HepG2 (cell line): ENCODE results near the gene ZBTB8OS. TPM values are rescaled to one million over a fixed set of nuclear protein-coding genes. Genes with fewer than 3 reads are reported as not detected.

Experiments used
- ATF7-NPFF ChIP-seq: sonication (generic); formaldehyde crosslinking; IDR thresholded peaks from 2 replicates; pipeline ENCODE4 v1.8.1; 2023; ENCODE audit warnings: mild to moderate bottlenecking, low read depth, missing genetic modification reagents, moderate library complexity
- MAFF ChIP-seq: IDR thresholded peaks from 2 replicates; pipeline ENCODE4 v1.6.1; 2011; ENCODE audit warnings: low read depth, low read length, improper control_type of control experiment
- MAFG ChIP-seq: sonication (generic); formaldehyde crosslinking; IDR thresholded peaks from 2 replicates; pipeline ENCODE4 v1.5.1; 2020; ENCODE audit warnings: mild to moderate bottlenecking, missing genetic modification reagents
- SPEN ChIP-seq: sonication (generic); formaldehyde crosslinking; IDR thresholded peaks from 2 replicates; pipeline ENCODE4 v1.5.1; 2020; ENCODE audit warnings: low read depth, mild to moderate bottlenecking, missing genetic modification reagents
- TBX2 ChIP-seq: sonication (generic); formaldehyde crosslinking; IDR thresholded peaks from 2 replicates; pipeline ENCODE4 v1.5.0; 2020; ENCODE audit warnings: missing genetic modification reagents, mild to moderate bottlenecking, borderline replicate concordance
- ZFAT ChIP-seq: sonication (generic); formaldehyde crosslinking; conservative IDR thresholded peaks from 2 replicates; pipeline ENCODE4 v1.8.1; 2023; ENCODE audit warnings: missing genetic modification reagents, inconsistent platforms
- ZFYVE20 ChIP-seq: sonication (generic); formaldehyde crosslinking; IDR thresholded peaks from 2 replicates; pipeline ENCODE4 v1.8.0; 2023; ENCODE audit warnings: low read depth, mild to moderate bottlenecking, moderate library complexity, missing genetic modification reagents, borderline replicate concordance
- ZNF12 ChIP-seq: sonication (generic); formaldehyde crosslinking; IDR thresholded peaks from 2 replicates; pipeline ENCODE4 v1.5.0; 2020; ENCODE audit warnings: missing genetic modification reagents
- ZNF382 ChIP-seq: sonication (generic); formaldehyde crosslinking; IDR thresholded peaks from 2 replicates; pipeline ENCODE4 v1.5.0; 2020; ENCODE audit warnings: missing genetic modification reagents, mild to moderate bottlenecking, borderline replicate concordance
- ZNF496 ChIP-seq: sonication (generic); formaldehyde crosslinking; IDR thresholded peaks from 2 replicates; pipeline ENCODE4 v1.8.1; 2023; ENCODE audit warnings: mild to moderate bottlenecking, moderate library complexity, missing genetic modification reagents; ENCODE audit not compliant: insufficient replicate concordance
- ZNF878 ChIP-seq: sonication (generic); formaldehyde crosslinking; IDR thresholded peaks from 2 replicates; pipeline ENCODE4 v1.8.1; 2023; ENCODE audit warnings: mild to moderate bottlenecking, missing genetic modification reagents, moderate library complexity
- polyA plus RNA-seq, 8 experiments: library from polyadenylated mRNA; depleted of rRNA in 3 of 8; stranded (reverse) in 7 of 8; unstranded in 1 of 8; fragments of >200 nt; fragmentation: Illumina TruSeq in 4 of 8; extraction: Trizol in 4 of 8; gene quantifications; 2 replicates each; pipeline versions ENCODE4 v1.2.1 to v1.2.3, GENCODE V29; 2011 to 2016; ENCODE audit warnings: low read depth in 4 of 8, missing spikeins in 1 of 8, mixed read lengths in 1 of 8; ENCODE audit not compliant: insufficient read depth in 1 of 8
- total RNA-seq, 5 experiments: library from RNA; depleted of rRNA; stranded (reverse); fragments of >200 nt; fragmentation: Illumina TruSeq; extraction: Trizol; gene quantifications; 2 replicates each; pipeline ENCODE4 v1.2.3, GENCODE V29; 2016; ENCODE audit warnings: low read depth in 1 of 5
- TF ChIP-seq, protein P1 (sequence below): sonication (generic); formaldehyde crosslinking; IDR thresholded peaks from 2 replicates; pipeline ENCODE4 v1.4.0; 2020; ENCODE audit warnings: missing genetic modification reagents
- TF ChIP-seq, protein P2 (sequence below): IDR thresholded peaks from 2 replicates; pipeline ENCODE4 v1.6.1; 2016
- TF ChIP-seq, protein P3 (sequence below): sonication (generic); formaldehyde crosslinking; IDR thresholded peaks from 2 replicates; pipeline ENCODE4 v1.9.0; 2021; ENCODE audit warnings: missing genetic modification reagents, mild to moderate bottlenecking, borderline replicate concordance
- TF ChIP-seq, protein P4 (sequence below): IDR thresholded peaks from 2 replicates; pipeline ENCODE4 v1.6.1; 2012; ENCODE audit warnings: low read depth, low read length, improper control_type of control experiment
- TF ChIP-seq, protein P5 (sequence below): sonication (generic); formaldehyde crosslinking; IDR thresholded peaks from 2 replicates; pipeline ENCODE4 v1.9.0; 2021; ENCODE audit warnings: missing genetic modification reagents, borderline replicate concordance

Gene ZBTB8OS
- total and polyA plus RNA-seq, 2 of the 13 experiments (the other 11 are each of a cell fraction or from before 2014, with no cell fraction given): 57.7 to 84.8 TPM

DNA sequence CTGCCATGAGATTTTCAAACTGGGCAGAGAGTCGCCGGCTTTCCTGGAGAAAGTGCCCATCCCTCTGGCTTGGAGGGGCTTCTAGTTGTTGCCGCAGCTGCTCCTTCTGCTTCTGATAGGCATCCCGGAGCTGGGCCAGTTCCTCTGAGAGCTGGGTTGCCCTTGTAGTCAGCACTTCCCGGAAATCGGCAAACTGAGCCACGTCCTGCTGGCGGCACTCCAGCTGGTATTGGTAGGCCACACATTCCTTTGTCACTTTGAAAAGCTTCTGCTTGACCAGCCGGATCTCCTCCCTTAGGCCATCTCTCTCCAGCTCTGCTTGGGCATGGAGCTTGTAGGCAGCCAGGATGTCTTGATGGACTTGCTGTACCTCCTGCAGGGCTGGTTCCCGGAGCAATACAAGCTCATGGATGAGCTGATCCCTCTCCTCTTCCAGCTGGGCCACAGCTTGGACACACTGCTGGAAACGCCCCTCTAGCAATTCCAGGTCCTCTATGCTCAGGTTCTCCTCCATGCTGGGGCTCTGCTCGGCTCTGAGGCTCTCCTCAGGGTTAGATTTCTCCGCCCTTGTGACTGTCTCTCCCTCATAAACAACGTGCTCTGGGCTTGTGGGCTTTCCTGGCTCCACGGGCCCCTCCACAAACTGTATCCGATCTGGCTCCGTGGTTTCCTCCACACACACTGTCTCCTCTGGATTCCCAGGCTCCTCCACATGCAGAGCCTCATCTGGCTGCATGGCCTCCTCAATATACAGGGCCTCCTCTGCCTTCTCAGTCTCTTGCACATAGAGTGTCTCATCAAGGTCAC, 45.0 kb upstream of the ZBTB8OS start (continued):
- TF ChIP-seq, protein P1, sequence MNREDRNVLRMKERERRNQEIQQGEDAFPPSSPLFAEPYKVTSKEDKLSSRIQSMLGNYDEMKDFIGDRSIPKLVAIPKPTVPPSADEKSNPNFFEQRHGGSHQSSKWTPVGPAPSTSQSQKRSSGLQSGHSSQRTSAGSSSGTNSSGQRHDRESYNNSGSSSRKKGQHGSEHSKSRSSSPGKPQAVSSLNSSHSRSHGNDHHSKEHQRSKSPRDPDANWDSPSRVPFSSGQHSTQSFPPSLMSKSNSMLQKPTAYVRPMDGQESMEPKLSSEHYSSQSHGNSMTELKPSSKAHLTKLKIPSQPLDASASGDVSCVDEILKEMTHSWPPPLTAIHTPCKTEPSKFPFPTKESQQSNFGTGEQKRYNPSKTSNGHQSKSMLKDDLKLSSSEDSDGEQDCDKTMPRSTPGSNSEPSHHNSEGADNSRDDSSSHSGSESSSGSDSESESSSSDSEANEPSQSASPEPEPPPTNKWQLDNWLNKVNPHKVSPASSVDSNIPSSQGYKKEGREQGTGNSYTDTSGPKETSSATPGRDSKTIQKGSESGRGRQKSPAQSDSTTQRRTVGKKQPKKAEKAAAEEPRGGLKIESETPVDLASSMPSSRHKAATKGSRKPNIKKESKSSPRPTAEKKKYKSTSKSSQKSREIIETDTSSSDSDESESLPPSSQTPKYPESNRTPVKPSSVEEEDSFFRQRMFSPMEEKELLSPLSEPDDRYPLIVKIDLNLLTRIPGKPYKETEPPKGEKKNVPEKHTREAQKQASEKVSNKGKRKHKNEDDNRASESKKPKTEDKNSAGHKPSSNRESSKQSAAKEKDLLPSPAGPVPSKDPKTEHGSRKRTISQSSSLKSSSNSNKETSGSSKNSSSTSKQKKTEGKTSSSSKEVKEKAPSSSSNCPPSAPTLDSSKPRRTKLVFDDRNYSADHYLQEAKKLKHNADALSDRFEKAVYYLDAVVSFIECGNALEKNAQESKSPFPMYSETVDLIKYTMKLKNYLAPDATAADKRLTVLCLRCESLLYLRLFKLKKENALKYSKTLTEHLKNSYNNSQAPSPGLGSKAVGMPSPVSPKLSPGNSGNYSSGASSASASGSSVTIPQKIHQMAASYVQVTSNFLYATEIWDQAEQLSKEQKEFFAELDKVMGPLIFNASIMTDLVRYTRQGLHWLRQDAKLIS: no peak
- TF ChIP-seq SPEN (CRISPR knock-in tag): peak; percentile 57; the same call in 1 of the 2 replicates
- TF ChIP-seq ZNF878: no peak
- no peak for TF ChIP-seq ATF7-NPFF (CRISPR knock-in tag)
- no peak for TF ChIP-seq ZNF382 (CRISPR knock-in tag)
- TF ChIP-seq MAFF: peak; percentile 34; the same call in 1 of the 2 replicates
- TF ChIP-seq, protein P2, sequence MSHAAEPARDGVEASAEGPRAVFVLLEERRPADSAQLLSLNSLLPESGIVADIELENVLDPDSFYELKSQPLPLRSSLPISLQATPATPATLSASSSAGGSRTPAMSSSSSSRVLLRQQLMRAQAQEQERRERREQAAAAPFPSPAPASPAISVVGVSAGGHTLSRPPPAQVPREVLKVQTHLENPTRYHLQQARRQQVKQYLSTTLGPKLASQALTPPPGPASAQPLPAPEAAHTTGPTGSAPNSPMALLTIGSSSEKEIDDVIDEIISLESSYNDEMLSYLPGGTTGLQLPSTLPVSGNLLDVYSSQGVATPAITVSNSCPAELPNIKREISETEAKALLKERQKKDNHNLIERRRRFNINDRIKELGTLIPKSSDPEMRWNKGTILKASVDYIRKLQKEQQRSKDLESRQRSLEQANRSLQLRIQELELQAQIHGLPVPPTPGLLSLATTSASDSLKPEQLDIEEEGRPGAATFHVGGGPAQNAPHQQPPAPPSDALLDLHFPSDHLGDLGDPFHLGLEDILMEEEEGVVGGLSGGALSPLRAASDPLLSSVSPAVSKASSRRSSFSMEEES (CRISPR knock-in tag): no peak
- TF ChIP-seq, protein P3, sequence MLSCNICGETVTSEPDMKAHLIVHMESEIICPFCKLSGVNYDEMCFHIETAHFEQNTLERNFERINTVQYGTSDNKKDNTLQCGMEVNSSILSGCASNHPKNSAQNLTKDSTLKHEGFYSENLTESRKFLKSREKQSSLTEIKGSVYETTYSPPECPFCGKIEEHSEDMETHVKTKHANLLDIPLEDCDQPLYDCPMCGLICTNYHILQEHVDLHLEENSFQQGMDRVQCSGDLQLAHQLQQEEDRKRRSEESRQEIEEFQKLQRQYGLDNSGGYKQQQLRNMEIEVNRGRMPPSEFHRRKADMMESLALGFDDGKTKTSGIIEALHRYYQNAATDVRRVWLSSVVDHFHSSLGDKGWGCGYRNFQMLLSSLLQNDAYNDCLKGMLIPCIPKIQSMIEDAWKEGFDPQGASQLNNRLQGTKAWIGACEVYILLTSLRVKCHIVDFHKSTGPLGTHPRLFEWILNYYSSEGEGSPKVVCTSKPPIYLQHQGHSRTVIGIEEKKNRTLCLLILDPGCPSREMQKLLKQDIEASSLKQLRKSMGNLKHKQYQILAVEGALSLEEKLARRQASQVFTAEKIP: no peak
- TF ChIP-seq MAFG (CRISPR knock-in tag): no peak
- peak; percentile 69 for TF ChIP-seq TBX2 (CRISPR knock-in tag)
- TF ChIP-seq ZNF496: no peak
- TF ChIP-seq, protein P4, sequence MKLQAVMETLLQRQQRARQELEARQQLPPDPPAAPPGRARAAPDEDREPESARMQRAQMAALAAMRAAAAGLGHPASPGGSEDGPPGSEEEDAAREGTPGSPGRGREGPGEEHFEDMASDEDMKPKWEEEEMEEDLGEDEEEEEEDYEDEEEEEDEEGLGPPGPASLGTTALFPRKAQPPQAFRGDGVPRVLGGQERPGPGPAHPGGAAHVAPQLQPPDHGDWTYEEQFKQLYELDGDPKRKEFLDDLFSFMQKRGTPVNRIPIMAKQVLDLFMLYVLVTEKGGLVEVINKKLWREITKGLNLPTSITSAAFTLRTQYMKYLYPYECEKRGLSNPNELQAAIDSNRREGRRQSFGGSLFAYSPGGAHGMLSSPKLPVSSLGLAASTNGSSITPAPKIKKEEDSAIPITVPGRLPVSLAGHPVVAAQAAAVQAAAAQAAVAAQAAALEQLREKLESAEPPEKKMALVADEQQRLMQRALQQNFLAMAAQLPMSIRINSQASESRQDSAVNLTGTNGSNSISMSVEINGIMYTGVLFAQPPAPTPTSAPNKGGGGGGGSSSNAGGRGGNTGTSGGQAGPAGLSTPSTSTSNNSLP: no peak
- TF ChIP-seq ZNF12 (CRISPR knock-in tag): no peak
- no peak for TF ChIP-seq ZFYVE20 (CRISPR knock-in tag)
- no peak for TF ChIP-seq ZFAT (CRISPR knock-in tag)
- TF ChIP-seq, protein P5, sequence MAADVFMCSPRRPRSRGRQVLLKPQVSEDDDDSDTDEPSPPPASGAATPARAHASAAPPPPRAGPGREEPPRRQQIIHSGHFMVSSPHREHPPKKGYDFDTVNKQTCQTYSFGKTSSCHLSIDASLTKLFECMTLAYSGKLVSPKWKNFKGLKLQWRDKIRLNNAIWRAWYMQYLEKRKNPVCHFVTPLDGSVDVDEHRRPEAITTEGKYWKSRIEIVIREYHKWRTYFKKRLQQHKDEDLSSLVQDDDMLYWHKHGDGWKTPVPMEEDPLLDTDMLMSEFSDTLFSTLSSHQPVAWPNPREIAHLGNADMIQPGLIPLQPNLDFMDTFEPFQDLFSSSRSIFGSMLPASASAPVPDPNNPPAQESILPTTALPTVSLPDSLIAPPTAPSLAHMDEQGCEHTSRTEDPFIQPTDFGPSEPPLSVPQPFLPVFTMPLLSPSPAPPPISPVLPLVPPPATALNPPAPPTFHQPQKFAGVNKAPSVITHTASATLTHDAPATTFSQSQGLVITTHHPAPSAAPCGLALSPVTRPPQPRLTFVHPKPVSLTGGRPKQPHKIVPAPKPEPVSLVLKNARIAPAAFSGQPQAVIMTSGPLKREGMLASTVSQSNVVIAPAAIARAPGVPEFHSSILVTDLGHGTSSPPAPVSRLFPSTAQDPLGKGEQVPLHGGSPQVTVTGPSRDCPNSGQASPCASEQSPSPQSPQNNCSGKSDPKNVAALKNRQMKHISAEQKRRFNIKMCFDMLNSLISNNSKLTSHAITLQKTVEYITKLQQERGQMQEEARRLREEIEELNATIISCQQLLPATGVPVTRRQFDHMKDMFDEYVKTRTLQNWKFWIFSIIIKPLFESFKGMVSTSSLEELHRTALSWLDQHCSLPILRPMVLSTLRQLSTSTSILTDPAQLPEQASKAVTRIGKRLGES (CRISPR knock-in tag): no peak
